ENCODE data around the gene IL19. TPM values are rescaled to one million over a fixed set of nuclear protein-coding genes. Genes with fewer than 3 reads are reported as not detected.

IL19 gene
- polyA plus RNA-seq, 1 donor: not detected

DNA sequence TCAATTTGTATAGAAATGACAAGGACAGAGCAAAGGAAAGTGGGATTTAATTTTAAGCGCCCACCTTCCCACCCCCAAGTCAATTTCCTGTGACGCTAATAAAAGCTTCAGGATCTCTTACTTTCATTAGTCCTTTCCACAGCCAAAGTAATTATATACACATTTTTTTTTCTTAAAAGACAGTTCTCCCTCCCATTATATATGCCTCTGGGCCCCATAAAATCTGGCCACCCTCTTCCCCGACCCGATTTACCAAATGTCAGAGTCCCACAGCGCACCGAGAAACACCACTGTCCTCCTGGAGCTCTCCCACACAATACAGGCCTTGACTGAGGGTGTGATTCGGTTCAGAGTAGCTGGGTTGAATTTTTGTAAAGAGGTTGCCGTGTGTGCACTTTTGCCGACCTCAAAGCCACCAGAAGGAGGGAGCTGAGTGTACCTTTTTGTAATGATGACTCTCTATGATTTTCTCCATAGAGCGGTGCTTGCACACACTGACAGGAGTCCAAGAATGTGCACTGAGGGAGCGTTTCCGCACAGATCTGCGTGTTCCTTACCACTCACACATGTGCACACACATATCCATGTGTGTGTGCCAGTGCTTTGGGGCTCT lies 27.9 kb downstream of the IL19 start:
- no peak for DNase-seq (ENCODE audit: low read depth)

DNA sequence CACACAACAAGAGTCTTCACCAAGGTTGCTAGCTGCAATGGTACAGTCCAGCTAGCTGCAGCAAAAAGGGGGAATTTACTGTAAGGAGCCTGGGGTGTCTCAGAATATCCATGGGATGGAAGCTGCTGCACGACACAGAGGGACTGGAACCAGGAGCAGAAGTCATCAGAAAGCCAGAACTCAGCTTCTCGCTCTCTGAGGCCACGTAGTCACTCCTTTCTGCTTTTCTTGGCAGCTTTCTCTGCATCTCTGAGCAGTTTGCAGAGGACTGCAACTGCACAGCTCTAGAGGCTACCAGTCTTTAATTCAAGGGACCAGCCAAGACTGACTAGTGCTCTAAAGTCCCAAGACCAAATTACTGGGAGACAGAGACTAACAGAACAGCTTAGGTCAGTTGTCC lies 28.7 kb downstream of the IL19 start:
- no peak for DNase-seq (ENCODE audit: low read depth)

DNA sequence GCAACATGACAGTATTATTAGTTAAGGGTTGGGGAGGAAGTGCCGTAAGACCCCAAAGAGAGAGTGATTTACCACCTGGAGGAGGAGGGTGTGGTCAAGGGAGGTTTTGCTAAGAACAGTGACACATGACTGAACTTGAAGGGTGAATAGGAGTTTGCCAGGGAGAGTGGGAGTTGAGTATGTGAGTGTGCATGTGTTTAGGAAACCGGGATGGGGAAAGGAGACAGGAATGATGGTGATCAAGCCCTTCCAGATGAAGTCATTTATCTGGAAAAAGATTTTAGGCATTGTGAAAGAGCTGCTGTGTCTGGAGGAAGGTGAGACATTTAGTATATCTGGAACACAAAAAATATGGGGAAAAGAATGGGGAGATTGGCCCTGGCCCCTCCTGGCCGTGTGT lies 29.8 kb downstream of the IL19 start:
- DNase-seq (ENCODE audit: low read depth): no peak

DNA sequence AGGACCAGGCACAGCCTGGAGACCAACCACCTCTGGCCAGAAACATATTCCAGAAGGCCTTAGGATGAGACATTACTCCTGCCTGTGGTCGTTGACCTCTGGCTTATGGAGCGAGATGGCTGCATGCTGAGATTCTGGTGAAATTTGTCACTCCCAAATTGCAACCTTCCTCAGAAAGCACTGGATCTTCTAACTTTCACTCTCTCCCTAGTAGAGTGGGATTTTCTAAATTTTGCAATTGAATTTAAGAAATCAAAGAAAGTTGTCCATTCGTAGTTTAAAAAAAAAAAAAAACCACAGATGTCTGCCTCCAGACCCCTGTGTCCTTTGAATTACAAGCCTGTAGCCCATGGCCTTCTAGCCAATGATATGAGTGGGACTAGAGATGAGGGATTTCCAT lies 30.3 kb downstream of the IL19 start:
- no peak for DNase-seq (ENCODE audit: low read depth)

DNA sequence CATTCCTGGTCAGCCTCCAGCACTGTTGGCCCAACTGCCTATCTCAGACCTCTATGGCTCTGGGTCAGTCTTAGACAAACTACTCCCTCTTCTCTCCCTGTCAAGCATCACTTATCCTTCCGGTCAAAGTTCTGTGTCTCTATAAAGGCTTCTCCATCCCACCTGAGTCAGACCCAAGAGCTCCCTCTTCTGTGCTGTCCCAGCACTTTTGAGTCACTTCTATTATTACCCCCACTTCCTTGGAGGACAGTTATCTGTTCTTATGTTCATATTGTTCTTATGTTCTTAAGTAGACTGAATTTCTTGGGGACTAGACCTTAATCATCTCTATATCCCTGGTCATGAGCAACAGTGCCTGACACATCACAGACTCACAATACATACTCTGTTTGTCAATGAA lies 30.9 kb downstream of the IL19 start:
- no peak for DNase-seq (ENCODE audit: low read depth)

DNA sequence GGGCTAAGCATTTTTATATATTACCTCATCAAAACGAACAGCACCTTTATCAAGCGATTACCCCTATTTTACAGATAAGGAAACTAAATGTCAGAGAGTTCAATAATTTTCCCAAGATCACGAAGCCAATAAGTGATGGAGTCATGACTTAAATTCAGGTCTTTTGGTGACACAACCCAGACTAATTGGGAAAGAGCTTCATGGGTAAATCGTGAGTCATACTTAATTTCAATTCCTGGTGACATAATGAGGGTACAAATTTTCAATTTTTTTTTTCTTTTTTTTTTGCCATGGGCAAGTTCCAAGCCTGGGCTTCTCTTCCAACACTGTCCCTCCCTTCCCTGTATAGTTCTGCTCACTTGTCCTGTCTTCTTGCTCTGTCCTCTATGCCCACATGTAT lies 31.8 kb downstream of the IL19 start:
- no peak for DNase-seq (ENCODE audit: low read depth)

DNA sequence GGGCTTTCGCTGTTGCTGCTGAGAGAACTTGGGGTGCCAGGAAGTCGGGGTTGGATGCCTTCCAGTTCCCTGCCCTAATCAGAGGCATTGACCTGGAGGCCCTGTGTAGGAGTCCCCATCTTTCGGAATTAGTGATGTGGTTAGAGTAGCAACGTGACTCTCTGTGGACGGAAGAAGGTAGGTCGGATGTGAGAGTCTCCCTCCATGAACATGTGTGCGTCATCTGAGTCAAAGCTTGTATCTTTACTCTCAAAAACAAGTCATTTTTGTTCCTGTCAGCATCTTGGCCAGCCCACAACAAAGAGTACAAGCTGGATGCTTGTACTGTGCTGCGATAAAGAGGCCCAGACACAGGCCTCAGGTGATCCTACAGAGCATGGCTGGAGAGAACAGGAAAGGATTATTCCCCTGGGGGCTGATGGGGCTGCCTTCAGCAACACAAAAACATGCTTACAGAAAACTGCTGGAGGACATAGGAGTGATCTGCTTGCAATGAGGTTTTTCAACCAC lies 32.7 kb downstream of the IL19 start:
- DNase-seq (ENCODE audit: low read depth): no peak

DNA sequence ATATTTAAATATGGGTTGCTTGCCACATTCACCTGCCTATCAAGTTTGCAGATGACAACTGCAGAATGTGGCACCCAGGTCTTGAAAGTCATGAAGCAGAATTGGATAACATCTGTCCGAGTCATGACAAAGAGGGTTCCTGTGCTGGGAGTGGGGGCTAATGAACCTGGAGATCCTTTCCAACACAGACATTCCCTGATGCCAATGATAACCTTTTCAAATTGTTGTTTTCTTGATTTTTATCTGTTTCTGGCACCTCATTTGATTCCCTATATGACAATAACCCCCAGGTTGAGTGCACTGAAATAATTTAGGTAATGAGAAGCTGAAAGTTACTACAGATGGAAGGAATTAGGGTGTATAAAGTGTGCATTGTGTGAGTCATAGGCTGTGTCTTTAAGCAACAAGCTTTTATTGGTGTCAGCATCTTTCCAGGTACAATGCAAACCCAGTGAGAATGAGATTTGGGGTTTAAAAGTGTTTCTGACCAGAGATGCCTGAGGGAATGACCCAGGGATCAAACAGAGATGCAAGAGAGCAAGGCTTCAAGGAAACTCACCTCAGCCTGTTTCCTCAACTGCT lies 33.7 kb downstream of the IL19 start:
- DNase-seq (ENCODE audit: low read depth): no peak

DNA sequence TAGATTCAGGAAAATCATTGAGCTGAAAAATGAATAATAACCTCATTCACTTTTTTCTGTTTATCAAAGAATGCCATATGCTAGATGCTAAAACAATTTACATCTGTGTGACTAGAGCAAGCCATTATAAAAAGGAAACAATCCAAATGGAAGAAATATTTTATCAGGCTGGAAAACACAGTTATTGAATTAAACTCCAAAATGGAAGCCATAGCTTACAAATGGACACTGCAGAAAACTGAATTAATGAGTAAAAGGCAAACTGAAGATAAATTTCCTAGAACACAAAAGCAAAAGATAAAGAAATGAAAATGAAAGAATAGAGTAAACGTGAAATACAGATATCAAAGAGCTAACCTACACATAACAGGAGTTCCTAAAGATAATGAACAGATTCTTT lies 34.8 kb downstream of the IL19 start:
- no peak for DNase-seq (ENCODE audit: low read depth)

DNA sequence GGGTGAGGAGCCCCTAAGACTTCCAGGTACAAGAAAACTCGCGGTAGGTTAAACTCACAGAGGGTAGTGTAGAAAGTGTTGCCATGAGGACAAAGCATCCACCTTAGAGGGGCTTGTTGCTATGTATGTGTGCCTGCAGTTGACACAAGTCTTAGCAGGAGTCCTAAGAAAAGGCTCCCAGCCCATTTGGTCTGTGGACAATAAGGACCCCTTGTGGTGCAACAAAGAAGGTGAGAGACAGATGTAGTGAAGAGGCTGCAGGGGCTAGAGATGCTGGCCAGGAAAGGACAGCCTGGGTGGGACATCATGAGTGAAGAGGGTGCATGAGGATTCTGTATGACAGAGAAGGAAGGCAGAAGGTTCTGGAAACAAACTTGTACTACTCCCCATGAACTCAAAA lies 38.0 kb downstream of the IL19 start:
- DNase-seq (ENCODE audit: low read depth): no peak

DNA sequence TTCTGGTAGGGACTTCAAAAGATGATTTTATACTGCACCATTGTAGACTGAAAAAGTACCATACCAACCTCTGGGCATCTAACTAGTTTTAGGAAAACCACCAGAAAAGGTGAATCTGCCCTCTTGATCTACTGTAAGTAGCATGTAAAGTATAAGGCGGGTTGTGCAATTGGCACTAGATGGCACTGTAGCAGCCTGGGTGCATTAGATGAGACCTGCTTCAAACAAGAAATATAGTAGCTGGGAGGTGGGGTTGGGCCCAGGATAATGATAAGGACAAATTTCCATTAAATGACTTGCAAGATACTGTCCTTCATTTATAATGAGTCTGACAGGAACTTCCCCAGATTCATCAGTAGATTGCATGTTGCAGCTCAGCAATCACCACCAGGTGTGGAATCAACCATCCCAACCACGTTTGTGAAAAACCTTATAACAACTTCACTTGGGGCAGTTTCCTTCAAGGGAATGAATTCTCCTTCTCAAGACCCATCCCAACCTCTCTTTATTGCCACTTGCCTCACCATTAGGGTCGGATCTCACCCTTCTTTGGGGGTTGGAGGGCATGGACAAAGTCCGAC lies 39.0 kb downstream of the IL19 start:
- DNase-seq (ENCODE audit: low read depth): no peak

DNA sequence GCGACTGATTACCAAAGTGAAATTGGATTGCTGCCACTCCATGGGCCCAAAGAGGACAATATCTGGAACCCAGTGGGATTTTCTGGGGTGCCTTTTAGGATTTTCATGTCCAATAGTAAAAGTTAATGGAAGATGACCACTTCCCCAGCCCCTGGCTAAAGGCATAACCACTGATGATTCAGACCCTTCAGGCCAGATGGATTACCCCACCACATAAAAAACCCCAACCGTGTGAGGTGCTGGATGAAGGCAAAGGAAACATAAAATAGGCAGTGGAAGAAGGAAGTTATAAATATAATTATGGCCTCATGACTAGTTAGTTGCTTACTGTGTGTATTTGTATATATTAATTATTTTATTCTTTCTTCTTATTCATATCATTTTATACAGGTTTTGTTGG lies 41.9 kb downstream of the IL19 start:
- DNase-seq (ENCODE audit: low read depth): no peak

DNA sequence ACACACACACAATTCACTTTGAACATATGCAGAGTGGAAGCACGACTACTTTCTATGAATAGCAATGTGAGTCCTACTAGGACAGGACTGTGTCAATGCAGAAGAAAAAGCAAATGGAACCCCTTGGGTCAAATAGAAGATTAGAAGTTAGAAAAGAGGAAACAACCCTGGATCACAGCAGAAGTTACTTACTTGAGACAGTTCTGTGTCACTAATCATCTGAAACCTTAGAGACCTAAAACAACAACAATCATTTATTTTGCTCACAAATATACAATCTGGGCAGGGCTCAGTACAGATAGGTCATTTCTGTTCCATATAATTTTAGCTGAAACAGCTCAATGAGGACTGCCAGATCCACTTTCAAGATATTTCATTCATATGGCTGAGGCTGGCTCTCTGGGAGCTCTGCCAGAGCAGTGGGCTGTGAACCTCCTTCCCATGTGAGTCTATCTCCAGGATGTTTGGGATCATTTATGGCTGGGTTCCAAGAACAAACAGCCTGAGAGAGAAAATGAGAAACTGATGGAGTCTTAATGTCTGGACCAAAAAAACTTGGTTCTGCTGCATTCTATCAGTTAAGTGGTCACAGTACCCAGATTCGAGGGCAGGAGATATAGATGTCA lies 44.3 kb downstream of the IL19 start:
- no peak for DNase-seq (ENCODE audit: low read depth)

DNA sequence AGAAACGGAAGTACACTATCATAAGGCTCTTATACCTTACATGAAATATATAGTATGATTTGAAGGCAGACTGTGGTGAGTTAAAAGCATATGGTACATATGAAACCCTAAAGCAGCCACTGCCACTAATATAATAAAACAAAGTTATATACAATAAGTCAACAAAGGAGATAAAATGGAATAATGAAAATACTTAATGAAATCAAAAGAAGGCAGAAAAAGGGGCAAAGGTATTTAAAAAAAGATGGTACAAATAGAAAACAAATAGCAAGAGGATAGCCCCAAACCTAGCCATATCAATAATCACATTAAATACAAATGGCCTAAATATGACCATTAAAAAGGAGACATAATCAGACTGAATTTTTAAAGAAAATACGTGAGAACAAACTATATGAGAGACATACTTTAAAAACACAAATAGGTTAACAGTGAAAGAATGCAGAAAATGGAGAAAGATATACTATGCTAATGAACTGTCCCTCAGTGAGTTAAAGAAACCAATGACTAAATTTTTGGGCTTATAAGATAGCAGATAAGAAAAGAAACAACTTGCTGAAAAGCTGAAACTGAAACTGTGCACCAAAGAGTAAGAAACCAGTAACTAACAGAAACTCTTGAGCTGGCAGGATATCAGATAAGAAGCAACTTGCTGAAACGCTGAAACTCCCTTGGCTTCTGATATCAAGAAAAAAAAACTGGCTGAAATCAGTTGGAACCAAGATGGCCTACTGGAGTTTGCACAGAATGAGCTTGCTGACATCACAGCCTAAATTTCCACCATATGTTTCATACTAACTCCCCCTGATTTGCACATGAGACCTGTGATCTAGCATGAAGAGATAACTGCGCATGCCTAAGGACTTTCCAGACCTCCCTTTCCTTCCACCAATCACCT lies 46.1 kb downstream of the IL19 start:
- no peak for DNase-seq (ENCODE audit: low read depth)

DNA sequence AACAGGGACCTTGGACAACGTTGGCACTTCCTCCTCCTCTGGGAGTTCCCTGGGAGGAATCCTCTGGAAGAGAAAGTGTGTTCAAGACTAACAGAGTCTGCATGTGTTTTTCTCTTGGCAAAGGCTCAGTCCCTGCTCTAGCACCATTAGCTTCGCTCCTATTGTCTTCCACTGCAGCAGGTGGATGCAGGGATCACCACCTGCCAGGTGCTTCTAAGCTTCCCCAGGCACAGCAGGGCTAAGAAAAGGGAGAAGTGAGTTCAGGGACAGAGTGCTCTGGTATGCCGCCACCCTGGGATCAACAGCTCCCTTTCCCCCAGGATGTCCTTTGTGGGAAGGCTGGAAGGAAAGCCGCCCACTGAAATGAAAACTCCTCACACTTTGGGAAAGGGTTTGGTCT lies 50.9 kb downstream of the IL19 start:
- DNase-seq (ENCODE audit: low read depth): no peak

DNA sequence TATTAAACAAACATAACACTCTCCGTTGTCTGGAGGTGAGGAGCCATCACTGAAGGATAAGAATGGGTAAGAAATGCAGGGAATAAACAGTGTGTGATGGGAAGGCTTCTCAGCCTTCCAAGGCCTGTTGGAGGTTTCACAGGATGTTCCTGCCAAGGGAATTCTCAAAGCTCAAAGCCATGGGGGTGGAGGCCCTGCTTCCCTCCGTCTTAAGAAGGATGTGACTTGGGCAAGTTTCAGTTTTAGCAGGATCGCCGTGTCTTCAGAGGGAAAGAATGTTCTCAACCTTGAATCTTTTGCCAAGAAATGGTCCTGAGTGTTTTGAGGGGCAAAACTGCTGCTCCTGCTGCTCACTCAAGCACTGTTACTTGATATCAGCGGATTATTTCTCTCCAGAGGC lies 53.2 kb downstream of the IL19 start:
- DNase-seq (ENCODE audit: low read depth): peak; percentile 50

DNA sequence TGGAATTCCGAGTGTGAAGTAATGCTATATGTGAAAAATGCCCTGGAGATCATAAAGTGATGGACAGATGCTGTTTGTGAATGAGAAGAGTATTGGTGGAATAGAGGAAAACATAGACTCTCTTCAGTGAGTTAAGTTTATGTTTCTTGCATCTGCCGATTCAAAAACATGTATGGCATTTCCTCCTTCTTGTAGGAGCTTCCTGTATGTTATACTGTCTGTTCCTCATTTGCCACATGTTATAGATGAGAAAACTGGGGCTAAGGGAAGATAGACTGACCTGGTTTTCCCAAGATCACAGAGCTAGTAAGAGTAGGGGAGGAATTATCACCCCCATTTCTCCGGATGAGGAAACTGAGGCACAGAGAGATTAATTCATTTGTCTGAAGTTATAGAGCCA lies 53.8 kb downstream of the IL19 start:
- DNase-seq (ENCODE audit: low read depth): no peak

DNA sequence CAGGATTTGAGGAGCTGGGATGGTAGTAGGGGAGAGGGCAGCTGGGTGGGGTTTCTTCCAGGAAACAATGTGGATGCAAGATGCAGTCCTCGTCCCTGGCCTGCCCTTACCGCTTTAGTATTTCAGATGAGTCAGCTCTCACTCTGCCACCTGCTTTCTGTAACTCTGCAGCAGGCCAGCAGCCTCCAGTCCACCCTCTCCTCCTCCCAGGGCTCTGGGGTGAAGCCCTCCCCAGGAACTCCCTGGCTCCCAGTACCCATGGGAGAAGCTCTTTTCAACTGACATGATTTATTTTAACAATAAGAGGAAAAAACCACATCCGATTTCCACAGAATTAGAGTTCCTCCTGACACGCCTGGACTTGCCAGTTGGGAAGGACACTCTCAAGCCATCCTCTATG lies 55.8 kb downstream of the IL19 start:
- DNase-seq (ENCODE audit: low read depth): no peak

DNA sequence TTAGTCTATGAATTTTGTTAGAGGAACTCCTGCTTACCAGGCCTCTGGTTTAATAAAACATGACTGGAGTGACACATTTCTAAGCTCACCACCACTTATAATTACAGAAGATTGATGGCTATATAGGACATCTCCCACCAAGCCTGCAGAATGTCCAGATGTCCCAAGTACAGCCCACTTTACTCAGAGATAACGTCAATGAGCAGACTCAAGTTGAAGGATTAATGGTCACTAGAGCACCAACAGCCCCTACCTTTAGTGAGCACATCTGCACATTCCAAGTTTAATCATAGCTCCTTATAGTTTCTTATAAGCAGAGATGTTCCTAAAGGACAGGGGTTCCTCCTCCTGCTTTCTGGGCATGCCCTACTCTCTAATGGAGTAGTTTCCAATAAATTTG lies 57.5 kb downstream of the IL19 start:
- DNase-seq (ENCODE audit: low read depth): no peak

DNA sequence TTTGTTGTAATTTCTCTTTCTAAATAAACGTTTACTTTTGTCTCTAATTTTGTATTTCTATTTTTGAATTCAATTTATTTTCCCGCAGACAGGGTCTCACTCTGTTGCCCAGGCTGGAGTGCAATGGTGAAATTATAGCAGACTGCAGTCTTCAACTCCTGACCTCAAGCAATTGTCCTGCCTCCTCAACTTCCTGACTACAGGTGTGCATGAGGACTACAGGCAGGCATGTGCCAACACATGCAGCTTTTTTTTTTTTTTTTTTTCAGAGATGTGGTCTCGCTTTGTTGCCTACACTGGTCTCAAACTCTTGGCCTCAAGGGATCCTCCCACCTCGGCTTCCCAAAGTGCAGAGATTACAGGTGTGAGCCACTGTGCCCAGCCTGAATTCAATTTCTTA lies 58.2 kb downstream of the IL19 start:
- DNase-seq (ENCODE audit: low read depth): no peak

DNA sequence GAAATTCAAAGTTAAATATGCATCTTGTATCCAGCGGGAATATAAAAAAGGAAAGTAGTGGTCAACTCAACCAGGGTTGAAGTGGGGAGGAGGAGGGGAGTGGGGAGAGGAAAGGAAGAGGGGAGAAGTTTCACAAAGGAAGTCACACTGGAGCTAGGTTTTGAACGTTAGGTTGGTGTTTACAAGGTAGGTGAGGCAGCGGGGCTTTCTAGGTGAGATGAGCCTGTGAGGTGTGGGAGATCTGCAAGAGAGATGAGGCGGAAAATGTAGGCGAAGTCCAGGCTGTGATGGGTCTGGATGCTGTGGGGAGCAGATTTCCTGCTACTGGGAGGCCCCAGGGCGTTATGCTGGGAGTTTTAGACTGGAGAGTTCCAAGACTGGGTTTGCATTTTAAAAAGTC lies 58.7 kb downstream of the IL19 start:
- DNase-seq (ENCODE audit: low read depth): no peak

DNA sequence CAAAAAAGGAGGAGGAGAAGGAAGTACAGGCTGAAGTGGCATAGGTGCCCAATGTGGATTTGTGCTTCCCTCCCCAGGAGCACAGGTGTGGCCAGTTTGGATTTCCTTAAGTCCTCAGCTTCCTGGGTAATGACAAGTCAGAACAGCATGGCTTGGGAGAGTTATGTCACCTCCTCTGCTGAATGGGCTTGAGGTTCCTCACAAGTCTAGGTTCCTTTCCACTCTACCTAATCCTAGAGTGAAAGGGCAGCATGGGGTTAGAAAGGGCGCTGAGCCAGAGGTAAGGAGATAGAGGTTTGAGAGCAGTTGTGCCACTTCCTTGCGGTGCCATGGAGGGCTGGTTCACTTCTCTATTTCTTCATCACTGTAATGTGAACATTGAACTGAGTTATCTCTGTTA lies 59.3 kb downstream of the IL19 start:
- no peak for DNase-seq (ENCODE audit: low read depth)

Measured in forelimb muscle (tissue), 1 donor.